ENCODE results near the gene MRPS18A.

MRPS18A gene

DNA sequence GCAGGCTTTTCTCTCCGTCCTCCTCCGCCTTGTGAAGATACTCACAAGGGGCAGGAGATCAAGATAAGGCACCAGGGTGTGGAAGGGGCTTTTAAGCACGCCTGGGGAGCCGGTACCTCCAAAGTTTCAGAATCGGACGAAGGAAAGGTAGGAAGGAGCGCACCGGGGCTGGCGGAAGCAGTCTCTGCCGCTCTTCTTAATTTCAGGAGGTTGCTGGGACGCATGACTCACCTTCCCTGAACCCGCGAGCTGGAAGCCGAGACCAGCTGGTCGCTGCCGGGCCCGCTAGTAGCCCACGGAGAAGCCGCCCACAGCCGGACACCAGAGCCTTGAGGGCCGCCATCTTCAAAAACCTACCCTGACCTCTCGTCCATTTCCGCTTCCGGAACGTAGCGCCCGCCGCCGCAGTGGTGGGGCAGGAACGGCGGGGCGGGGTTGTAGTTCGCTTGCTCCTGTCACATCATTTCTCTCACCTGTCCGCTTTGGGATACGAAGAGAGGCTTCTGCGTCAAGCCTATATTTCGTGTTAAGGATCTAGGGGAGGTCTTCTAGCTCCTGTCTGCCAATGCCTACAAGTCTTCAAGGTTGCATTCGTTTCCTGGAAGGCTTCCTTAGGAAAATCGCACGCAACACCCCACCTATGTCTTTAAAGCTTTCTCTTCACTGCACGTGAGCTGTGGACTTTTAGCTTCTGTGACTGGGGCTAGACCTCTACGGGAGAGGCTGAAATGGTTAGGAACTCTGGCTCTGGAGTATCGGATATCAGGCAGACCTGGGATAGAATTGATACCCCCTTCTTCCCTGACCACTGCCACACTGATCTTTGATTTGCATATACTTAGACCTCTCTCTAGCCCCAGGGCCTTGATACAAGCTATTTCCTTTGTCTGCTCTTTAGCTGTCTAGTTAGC, at the start of gene MRPS18A:
MRPS18A (minus strand) TSS at position 355 of the 911 bp plus-strand sequence; CDS start at position 343, 12 bp downstream.
- Histone ChIP-seq H3K27me3 (ENCODE audit: control insufficient read depth, insufficient read depth, low read length) (no peaks in the 10 kb centered on the region), H3K9ac (ENCODE audit: low read length) (peak within 1 kb of the TSS; percentile 43), H3K36me3 (ENCODE audit: control insufficient read depth, insufficient read depth, low read length) (no peaks in the 10 kb centered on the region), H3K4me1 (ENCODE audit: control insufficient read depth, insufficient read depth, low read length) (peaks cover 10% of the 10 kb centered on the region), H3K4me3 (ENCODE audit: low read length) (peak within 1 kb of the TSS; percentile 74), H3K27ac (ENCODE audit: low read depth, low read length) (peak within 1 kb of the TSS; percentile 70)

DNA sequence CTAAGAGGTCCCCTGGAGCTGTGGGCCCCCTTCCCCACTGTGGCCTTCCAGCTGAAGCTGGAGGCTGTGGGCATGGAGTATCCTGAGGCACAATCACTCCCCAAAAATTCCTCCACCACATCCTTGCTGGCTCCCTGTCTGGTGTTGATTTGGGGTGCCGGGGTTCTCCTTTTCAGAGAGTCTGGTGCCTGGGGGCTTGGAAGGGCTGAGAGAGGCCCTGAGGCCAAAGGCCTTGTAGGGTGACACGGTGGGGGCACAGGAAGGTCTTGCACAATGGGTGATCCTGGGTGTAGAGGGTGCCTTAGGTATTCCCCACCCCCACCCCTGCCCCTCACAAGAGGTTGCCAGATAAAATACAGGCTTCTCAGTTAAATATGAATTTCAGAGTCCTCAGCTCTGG, 49.3 kb upstream of the MRPS18A start:
- Histone ChIP-seq H3K4me3 (ENCODE audit: low read length) (no peak overlapping the region), H3K4me1 (ENCODE audit: control insufficient read depth, insufficient read depth, low read length) (no peaks in the 10 kb centered on the region), H3K27ac (ENCODE audit: low read depth, low read length) (no peak overlapping the region), H3K9ac (ENCODE audit: low read length) (no peak overlapping the region), H3K36me3 (ENCODE audit: control insufficient read depth, insufficient read depth, low read length) (no peaks in the 10 kb centered on the region), H3K27me3 (ENCODE audit: control insufficient read depth, insufficient read depth, low read length) (no peaks in the 10 kb centered on the region)

DNA sequence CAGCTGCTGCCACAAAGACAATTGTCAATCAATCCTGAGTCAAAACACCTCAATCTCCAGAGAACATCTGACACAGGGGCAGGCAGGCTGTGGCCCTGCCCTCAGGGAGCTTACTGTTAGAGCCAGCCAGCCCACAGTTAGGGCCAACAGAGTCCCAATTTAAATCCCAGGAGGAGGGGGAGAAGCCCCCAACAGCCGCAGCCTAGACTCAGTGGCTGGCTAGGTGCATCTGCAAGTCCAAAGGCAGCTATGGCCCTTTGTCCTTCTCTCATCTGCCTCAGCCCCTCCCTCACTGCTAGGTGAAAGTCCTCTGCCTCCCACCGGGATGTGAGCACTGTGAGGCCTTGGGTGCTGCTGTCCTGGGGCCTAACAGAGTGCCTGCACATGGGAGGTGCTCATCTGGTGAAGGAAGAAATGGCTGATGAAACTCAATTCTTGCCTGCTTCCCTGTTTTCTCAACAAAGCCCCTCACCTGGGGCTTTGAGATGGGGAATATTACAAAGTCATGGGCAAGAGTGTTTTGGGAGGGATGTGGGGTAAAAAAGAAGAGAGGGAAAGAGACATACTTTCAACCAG, 48.7 kb upstream of the MRPS18A start:
- Histone ChIP-seq H3K27ac (ENCODE audit: low read depth, low read length) (no peak overlapping the region), H3K9ac (ENCODE audit: low read length) (no peak overlapping the region), H3K4me3 (ENCODE audit: low read length) (no peak overlapping the region), H3K36me3 (ENCODE audit: control insufficient read depth, insufficient read depth, low read length) (no peaks in the 10 kb centered on the region), H3K4me1 (ENCODE audit: control insufficient read depth, insufficient read depth, low read length) (no peaks in the 10 kb centered on the region), H3K27me3 (ENCODE audit: control insufficient read depth, insufficient read depth, low read length) (no peaks in the 10 kb centered on the region)

DNA sequence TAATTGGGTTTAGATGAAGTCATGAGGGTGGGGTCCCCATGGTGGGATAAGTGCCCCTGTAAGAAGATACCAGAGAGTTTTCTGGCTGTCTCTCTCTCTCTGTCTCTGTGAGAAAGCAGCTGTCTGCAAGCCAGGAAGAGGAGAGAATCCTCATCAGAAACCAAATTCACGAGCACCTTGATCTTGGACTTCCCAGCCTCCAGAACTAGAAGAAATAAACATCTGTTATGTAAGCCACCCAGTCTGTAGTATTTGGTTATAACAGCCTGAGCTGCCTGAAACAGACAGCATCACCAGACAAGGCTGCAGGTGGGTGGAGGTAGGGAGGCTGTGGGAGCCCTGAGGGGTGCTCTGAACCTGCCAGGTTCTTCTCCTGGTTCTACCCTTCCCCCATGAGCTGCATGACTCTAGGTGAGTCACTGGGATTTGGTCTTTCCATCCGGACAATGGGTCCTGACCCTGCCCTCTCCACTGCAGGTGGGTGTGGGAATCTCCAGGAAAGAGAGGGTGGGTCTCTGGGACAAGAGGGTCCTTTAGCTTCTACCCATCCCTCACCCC, 48.1 kb upstream of the MRPS18A start:
- no peak overlapping the region for H3K27ac ChIP-seq (ENCODE audit: low read depth, low read length)
- no peak overlapping the region for H3K4me3 ChIP-seq (ENCODE audit: low read length)
- no peaks in the 10 kb centered on the region for H3K36me3 ChIP-seq (ENCODE audit: control insufficient read depth, insufficient read depth, low read length)
- H3K4me1 ChIP-seq (ENCODE audit: control insufficient read depth, insufficient read depth, low read length): no peaks in the 10 kb centered on the region
- no peak overlapping the region for H3K9ac ChIP-seq (ENCODE audit: low read length)
- no peaks in the 10 kb centered on the region for H3K27me3 ChIP-seq (ENCODE audit: control insufficient read depth, insufficient read depth, low read length)

DNA sequence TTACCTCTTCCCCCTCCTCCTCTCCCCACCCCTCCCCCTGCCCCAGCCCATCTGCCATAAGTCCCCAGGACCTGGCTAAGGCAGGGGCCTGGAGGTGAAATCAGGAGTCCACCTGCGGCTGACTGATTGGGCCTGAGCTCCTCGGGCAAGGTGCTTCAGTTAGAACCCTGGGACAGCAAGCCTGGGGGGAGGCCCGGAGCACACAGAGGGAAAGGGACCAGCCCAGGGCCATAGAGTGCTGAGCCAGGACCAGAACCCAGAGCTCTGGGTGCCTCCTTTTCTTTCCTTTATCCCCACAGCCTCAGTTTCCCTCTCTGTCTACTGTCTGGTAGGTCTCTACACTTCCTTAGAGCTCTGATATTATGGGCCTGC, 46.7 kb upstream of the MRPS18A start:
- no peak overlapping the region for H3K27ac ChIP-seq (ENCODE audit: low read depth, low read length)
- no peaks in the 10 kb centered on the region for H3K27me3 ChIP-seq (ENCODE audit: control insufficient read depth, insufficient read depth, low read length)
- H3K9ac ChIP-seq (ENCODE audit: low read length): no peak overlapping the region
- no peaks in the 10 kb centered on the region for H3K36me3 ChIP-seq (ENCODE audit: control insufficient read depth, insufficient read depth, low read length)
- no peaks in the 10 kb centered on the region for H3K4me1 ChIP-seq (ENCODE audit: control insufficient read depth, insufficient read depth, low read length)
- no peak overlapping the region for H3K4me3 ChIP-seq (ENCODE audit: low read length)

DNA sequence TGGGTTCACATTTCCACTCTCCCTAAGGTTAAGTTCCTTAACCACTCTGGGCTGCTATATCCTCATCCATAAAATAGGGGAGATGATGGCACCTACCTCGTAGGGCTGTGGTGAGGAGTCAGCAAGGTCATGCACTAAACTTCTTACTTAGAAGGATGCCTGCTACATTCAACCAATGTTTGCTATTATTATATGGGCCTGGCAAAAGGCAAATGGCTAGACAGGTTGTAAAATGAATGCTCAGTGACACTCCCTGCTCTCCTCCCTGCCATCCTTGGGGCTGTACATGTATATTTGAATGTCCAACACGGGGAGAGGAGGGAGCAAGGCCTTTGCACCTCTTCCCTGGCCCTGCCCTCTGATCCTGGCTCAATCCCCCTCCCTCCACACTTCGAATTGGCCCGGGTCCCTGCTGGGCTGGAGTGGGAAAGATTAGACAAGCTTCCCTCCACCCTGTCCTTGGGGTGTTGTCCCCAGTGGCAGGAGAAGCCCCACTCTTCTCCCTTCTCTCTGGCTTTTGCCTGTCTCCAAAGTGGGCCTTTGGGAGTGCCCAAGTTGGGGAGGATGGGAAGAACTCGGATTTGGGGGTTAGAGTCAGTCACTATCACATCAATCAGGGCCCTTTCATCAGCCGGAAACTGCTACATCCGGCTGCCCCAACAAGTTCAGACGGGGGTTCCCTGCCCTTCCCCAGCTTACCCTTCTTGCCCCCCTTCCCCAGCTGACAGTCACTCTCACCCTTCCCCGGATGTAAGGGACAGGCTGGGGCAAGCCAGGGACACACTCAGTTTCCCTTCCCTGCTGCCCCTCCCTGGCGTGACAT, 46.1 kb upstream of the MRPS18A start:
- Histone ChIP-seq H3K27ac (ENCODE audit: low read depth, low read length) (no peak overlapping the region), H3K36me3 (ENCODE audit: control insufficient read depth, insufficient read depth, low read length) (no peaks in the 10 kb centered on the region), H3K4me3 (ENCODE audit: low read length) (no peak overlapping the region), H3K9ac (ENCODE audit: low read length) (no peak overlapping the region), H3K27me3 (ENCODE audit: control insufficient read depth, insufficient read depth, low read length) (no peaks in the 10 kb centered on the region), H3K4me1 (ENCODE audit: control insufficient read depth, insufficient read depth, low read length) (no peaks in the 10 kb centered on the region)

DNA sequence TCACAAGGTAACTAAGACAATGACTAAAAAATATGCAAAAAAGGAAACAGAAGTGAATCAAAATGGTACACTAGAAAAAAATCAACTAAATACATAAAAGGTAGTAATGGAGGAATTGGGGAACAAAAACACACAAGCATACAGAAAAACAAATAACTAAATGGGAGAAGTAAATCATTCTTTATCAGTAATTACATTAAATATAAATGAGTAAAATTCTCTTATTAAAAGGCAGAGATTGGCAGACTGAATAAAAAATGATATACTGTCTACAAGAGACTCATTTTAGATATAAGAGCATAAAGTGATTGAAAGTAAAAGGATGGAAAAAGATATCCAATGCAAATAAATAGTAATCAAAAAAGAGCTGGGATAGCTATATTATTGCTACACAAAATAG, 43.0 kb upstream of the MRPS18A start:
- H3K36me3 ChIP-seq (ENCODE audit: control insufficient read depth, insufficient read depth, low read length): no peaks in the 10 kb centered on the region
- H3K4me1 ChIP-seq (ENCODE audit: control insufficient read depth, insufficient read depth, low read length): no peaks in the 10 kb centered on the region
- H3K27ac ChIP-seq (ENCODE audit: low read depth, low read length): no peak overlapping the region
- H3K27me3 ChIP-seq (ENCODE audit: control insufficient read depth, insufficient read depth, low read length): no peaks in the 10 kb centered on the region
- no peak overlapping the region for H3K4me3 ChIP-seq (ENCODE audit: low read length)
- no peak overlapping the region for H3K9ac ChIP-seq (ENCODE audit: low read length)

DNA sequence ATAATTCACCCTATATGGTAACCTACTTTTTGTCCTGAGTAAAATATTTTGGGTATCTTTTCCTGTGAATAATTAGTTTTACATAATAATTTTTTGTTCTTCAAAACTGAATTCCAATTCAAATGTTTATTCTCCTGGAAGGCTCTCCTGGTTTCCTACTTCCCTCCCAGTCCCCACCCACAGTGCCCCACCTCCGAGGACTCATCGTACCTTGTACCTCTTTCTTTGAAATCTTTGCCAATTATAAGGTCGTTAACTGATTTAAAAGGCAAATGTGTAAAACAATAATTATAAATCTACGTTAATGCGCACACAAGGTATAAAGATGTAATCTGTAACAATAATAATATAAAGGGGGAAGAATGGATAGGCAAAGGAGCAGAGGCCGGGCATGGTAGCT, 41.9 kb upstream of the MRPS18A start:
- Histone ChIP-seq H3K27ac (ENCODE audit: low read depth, low read length) (no peak overlapping the region), H3K36me3 (ENCODE audit: control insufficient read depth, insufficient read depth, low read length) (no peaks in the 10 kb centered on the region), H3K27me3 (ENCODE audit: control insufficient read depth, insufficient read depth, low read length) (no peaks in the 10 kb centered on the region), H3K4me1 (ENCODE audit: control insufficient read depth, insufficient read depth, low read length) (no peaks in the 10 kb centered on the region), H3K9ac (ENCODE audit: low read length) (no peak overlapping the region), H3K4me3 (ENCODE audit: low read length) (no peak overlapping the region)

DNA sequence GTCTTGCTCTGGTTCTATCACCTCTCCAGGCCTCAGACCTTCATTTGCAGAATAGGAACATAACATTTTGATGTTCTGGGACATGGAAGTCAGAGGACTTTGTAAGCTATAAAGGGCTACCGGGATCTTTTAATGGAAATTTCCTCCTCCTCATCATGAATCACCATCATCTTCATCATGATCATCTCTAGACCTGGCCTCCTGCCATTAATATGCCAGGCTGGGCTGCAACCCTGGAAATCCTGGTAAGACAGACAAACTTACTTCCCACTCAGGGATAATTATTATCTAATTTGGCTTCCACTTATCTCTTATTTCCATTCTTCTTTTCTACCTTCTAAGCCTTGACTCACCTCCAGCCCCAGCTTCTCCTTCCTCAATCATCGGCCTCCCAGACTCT, 41.0 kb upstream of the MRPS18A start:
- Histone ChIP-seq H3K36me3 (ENCODE audit: control insufficient read depth, insufficient read depth, low read length) (no peaks in the 10 kb centered on the region), H3K4me3 (ENCODE audit: low read length) (no peak overlapping the region), H3K9ac (ENCODE audit: low read length) (no peak overlapping the region), H3K27ac (ENCODE audit: low read depth, low read length) (no peak overlapping the region), H3K4me1 (ENCODE audit: control insufficient read depth, insufficient read depth, low read length) (no peaks in the 10 kb centered on the region), H3K27me3 (ENCODE audit: control insufficient read depth, insufficient read depth, low read length) (no peaks in the 10 kb centered on the region)

DNA sequence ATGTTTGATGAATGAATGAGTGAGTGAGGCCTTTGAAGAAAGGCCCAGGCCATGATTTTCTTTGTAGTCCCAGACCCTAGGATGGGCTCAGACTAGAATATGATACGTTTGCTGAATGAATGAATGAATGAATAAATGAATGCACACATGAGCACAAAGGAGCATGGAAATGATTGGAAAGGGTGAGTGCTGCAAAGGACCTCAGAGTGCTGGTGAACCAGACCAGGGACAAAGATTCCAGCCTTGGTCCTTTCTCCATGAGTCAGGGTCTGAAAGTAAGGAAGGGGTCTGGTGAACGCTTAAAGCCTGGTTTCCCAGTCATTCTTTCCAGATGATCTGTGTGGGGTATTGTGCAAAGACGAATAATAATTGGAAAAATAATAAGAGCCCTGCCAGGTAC, 40.0 kb upstream of the MRPS18A start:
- no peaks in the 10 kb centered on the region for H3K36me3 ChIP-seq (ENCODE audit: control insufficient read depth, insufficient read depth, low read length)
- no peaks in the 10 kb centered on the region for H3K27me3 ChIP-seq (ENCODE audit: control insufficient read depth, insufficient read depth, low read length)
- no peak overlapping the region for H3K27ac ChIP-seq (ENCODE audit: low read depth, low read length)
- no peaks in the 10 kb centered on the region for H3K4me1 ChIP-seq (ENCODE audit: control insufficient read depth, insufficient read depth, low read length)
- no peak overlapping the region for H3K4me3 ChIP-seq (ENCODE audit: low read length)
- no peak overlapping the region for H3K9ac ChIP-seq (ENCODE audit: low read length)

DNA sequence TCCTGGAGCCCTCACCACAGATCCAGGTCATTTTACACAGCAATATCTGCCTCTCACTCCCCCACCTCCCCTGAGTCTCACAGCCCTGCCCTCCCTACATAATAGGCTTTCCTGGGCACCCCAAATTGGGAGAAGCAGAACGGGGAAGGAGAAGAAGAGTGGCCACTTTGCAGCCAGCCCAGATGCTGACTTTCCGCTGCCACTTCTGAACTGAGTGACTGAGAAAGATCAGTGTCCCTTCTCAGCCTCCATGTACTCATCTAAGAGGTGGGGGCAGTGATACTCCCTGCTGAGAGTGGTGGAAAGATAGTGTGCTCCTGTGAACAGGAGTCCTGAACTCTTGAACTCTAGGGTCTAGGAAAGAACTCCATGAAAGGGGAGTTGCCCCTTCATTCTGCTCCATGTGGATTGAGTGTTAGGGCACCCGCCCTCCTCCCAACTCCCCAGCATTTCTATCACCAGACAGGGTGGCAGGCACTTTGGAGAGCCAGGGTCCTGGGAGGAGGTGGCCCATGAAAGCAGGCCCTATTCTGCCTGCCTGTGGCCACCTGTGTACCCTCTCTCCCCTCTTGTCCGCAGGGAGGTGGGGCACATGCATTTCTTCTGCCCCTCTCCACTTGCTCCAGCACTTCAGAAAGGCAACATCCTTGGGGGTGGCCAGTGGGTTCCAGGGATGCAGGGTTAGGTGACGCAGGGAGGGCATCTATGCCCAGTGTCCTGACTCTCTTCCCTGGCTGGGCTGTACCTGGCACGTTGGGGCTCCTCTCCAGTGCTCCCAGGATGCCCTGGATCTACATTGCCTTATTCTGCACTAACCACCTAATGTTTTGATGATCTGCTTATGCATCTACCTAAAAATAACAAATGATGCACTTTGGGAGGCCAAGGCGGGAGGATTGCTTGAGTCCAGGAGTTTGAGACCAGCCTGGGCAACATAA, 38.3 kb upstream of the MRPS18A start:
- Histone ChIP-seq H3K9ac (ENCODE audit: low read length) (no peak overlapping the region), H3K36me3 (ENCODE audit: control insufficient read depth, insufficient read depth, low read length) (no peaks in the 10 kb centered on the region), H3K27me3 (ENCODE audit: control insufficient read depth, insufficient read depth, low read length) (no peaks in the 10 kb centered on the region), H3K4me3 (ENCODE audit: low read length) (no peak overlapping the region), H3K4me1 (ENCODE audit: control insufficient read depth, insufficient read depth, low read length) (no peaks in the 10 kb centered on the region), H3K27ac (ENCODE audit: low read depth, low read length) (no peak overlapping the region)
